DOHH2 (cell line): ENCODE data around the gene BACE2.

Experiments
- H3F3A ChIP-seq: fragments of 200-600 bp; sonication (generic), shearing (Covaris generic); 2 replicates; pipeline ENCODE4 v1.6.0; 2016; ENCODE audit warnings: antibody characterized with exemption, mild to moderate bottlenecking; ENCODE audit not compliant: control insufficient read depth, insufficient read depth
- H3K27ac ChIP-seq: fragments of 200-600 bp; sonication (generic); 2 replicates; pipeline ENCODE4 v1.5.1; 2014; ENCODE audit warnings: low read depth, mild to moderate bottlenecking, low read length, moderate library complexity
- H3K27me3 ChIP-seq: fragments of 200-600 bp; sonication (generic); 2 replicates; pipeline ENCODE4 v1.6.1; 2014; ENCODE audit warnings: mild to moderate bottlenecking, low read length, mixed read lengths; ENCODE audit not compliant: control insufficient read depth
- H3K36me3 ChIP-seq: fragments of 200-600 bp; sonication (generic); 2 replicates; pipeline ENCODE4 v1.6.1; 2014; ENCODE audit warnings: mild to moderate bottlenecking, low read length, moderate library complexity, mixed read lengths; ENCODE audit not compliant: control insufficient read depth
- H3K4me1 ChIP-seq: fragments of 200-600 bp; sonication (generic); 2 replicates; pipeline ENCODE4 v1.6.1; 2014; ENCODE audit warnings: mild to moderate bottlenecking, low read length, mixed read lengths; ENCODE audit not compliant: control insufficient read depth
- H3K4me2 ChIP-seq: fragments of 200-600 bp; sonication (generic); 2 replicates; pipeline ENCODE4 v1.6.0; 2014; ENCODE audit warnings: mild to moderate bottlenecking, low read length, moderate library complexity
- H3K4me3 ChIP-seq: fragments of 200-600 bp; sonication (generic); 2 replicates; pipeline ENCODE4 v1.5.1; 2014; ENCODE audit warnings: mild to moderate bottlenecking, low read length, mixed read lengths
- H3K79me2 ChIP-seq: fragments of 200-600 bp; sonication (generic); 2 replicates; pipeline ENCODE4 v1.6.1; 2014; ENCODE audit warnings: mild to moderate bottlenecking, low read length, mixed read lengths; ENCODE audit not compliant: control insufficient read depth
- H3K9me2 ChIP-seq: fragments of 200-600 bp; sonication (generic); replicated peaks from 2 replicates; pipeline ENCODE4 v1.6.1; 2014; ENCODE audit warnings: mild to moderate bottlenecking, low read length, mixed read lengths; ENCODE audit not compliant: control insufficient read depth
- H3K9me3 ChIP-seq: fragments of 200-600 bp; sonication (generic); 2 replicates; pipeline ENCODE4 v1.6.1; 2014; ENCODE audit warnings: antibody characterized with exemption, low read length, mixed read lengths; ENCODE audit not compliant: control insufficient read depth, insufficient read depth
- H4K20me1 ChIP-seq: fragments of 200-600 bp; sonication (generic); 2 replicates; pipeline ENCODE4 v1.6.0; 2014; ENCODE audit warnings: low read depth, mild to moderate bottlenecking, antibody characterized with exemption, low read length, moderate library complexity; ENCODE audit not compliant: control insufficient read depth, insufficient read depth
- CTCF ChIP-seq: fragments of 200-600 bp; sonication (generic); IDR thresholded peaks from one replicate; pipeline ENCODE4 v1.5.1; 2014; ENCODE audit warnings: antibody characterized with exemption, mild to moderate bottlenecking, low read depth, low read length; ENCODE audit not compliant: poor library complexity, severe bottlenecking
- EZH2phosphoT487 ChIP-seq: fragments of 200-600 bp; sonication (generic); IDR thresholded peaks from 2 replicates; pipeline ENCODE4 v1.6.1; 2017; ENCODE audit warnings: borderline replicate concordance, mild to moderate bottlenecking, antibody characterized with exemption, low read length, moderate library complexity, mixed read lengths

BACE2 gene

GRCh38 chr21:41186755-41187536, 19.0 kb downstream of the BACE2 start:
- Histone ChIP-seq H3K9me2 (no peaks in the 10 kb centered on the region), H3K27me3 (no peaks in the 10 kb centered on the region), H3K27ac (no peak overlapping the region), H4K20me1 (no peaks in the 10 kb centered on the region), H3K79me2 (no peaks in the 10 kb centered on the region), H3K4me3 (no peak overlapping the region), H3K4me1 (no peaks in the 10 kb centered on the region), H3F3A (no peaks in the 10 kb centered on the region), H3K36me3 (no peaks in the 10 kb centered on the region), H3K4me2 (no peak overlapping the region), H3K9me3 (no peaks in the 10 kb centered on the region)
- TF ChIP-seq CTCF (no peak), EZH2phosphoT487 (no peak)

- H3K4me3 ChIP-seq = no peak overlapping the region
- no peak overlapping the region for H3K4me2 ChIP-seq
- H3K27ac ChIP-seq = no peak overlapping the region
- H3K79me2 ChIP-seq = no peaks in the 10 kb centered on the region
- no peaks in the 10 kb centered on the region for H3F3A ChIP-seq
- no peaks in the 10 kb centered on the region for H3K36me3 ChIP-seq
- no peaks in the 10 kb centered on the region for H3K4me1 ChIP-seq
- H3K27me3 ChIP-seq = no peaks in the 10 kb centered on the region
- no peaks in the 10 kb centered on the region for H3K9me2 ChIP-seq
- TF ChIP-seq EZH2phosphoT487 (no peak), CTCF (no peak)
- H4K20me1 ChIP-seq = no peaks in the 10 kb centered on the region
- H3K9me3 ChIP-seq = no peaks in the 10 kb centered on the region
Observed at GRCh38 chr21:41187537-41188025, 19.6 kb downstream of the BACE2 start.

DNA sequence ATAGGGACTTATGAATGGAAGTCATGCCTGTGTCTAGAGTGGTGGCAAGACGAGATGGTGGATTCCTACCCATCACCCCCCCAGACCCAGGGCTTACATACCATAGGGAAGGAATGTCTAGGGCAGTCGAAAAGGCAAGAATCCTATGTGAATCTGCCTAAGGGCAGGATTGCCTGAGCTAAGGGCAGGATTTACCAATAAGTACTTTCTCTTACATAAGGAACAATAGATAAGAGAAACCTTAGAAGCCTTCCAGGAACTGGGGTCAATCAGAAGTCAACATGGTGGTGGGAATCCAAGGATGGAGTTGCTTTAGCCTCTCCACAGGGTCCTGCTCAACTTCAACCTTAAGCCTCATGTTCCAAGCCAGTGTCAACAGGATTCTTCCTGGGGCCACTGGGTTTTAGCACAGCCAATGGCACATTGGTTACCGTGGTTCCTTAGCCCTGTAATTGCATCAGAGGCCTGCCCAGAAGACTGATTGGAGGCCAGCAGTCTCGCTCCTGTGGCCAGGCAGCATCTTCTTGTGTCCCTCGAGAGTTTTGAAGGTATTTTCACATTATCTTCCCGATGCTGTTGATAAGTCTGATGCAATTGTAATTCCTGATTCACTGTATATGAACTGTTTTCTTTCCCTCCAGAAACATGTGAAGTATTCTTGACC, 20.7 kb downstream of the BACE2 start:
- no peaks in the 10 kb centered on the region for H3K4me1 ChIP-seq
- no peaks in the 10 kb centered on the region for H3K9me3 ChIP-seq
- TF ChIP-seq CTCF = no peak
- TF ChIP-seq EZH2phosphoT487 = no peak
- H3K36me3 ChIP-seq = no peaks in the 10 kb centered on the region
- no peak overlapping the region for H3K27ac ChIP-seq
- H3K79me2 ChIP-seq = no peaks in the 10 kb centered on the region
- H4K20me1 ChIP-seq = no peaks in the 10 kb centered on the region
- H3K9me2 ChIP-seq = no peaks in the 10 kb centered on the region
- no peak overlapping the region for H3K4me2 ChIP-seq
- H3K27me3 ChIP-seq = no peaks in the 10 kb centered on the region
- H3K4me3 ChIP-seq = no peak overlapping the region
- H3F3A ChIP-seq = no peaks in the 10 kb centered on the region
